H1 (cell line): Measurements from ENCODE around the gene DUSP3. TPM values are rescaled to one million over a fixed set of nuclear protein-coding genes. Genes with fewer than 3 reads are reported as not detected.

Source experiments
- CTCF ChIA-PET: fragments of 300-600 bp; sonication (Branson Sonifier 250); formaldehyde crosslinking; loops from one replicate; lab custom pipeline; 2021; ENCODE audit not compliant: partially characterized antibody; lab: Charles Lee
- POLR2A ChIA-PET: fragments of 300-600 bp; sonication (Branson Sonifier 250); formaldehyde crosslinking; loops from one replicate; lab custom pipeline; 2021; ENCODE audit warnings: inconsistent platforms; ENCODE audit not compliant: partially characterized antibody; lab: Charles Lee
- DNase-seq, 2 experiments: peaks; one replicate each; pipeline versions ENCODE4 v3.0.0 to v3.0.0-alpha.2; 2010 to 2022; ENCODE audit warnings: low spot score in 2 of 2, low read depth in 1 of 2, mixed read lengths in 1 of 2
- FAIRE-seq: peaks from 2 replicates; lab custom pipeline; 2011; peaks lifted over from hg19 to GRCh38; lab: Jason Lieb, UNC
- H2AFZ ChIP-seq: 2 replicates; pipeline ENCODE4 v1.8.1; 2012; ENCODE audit warnings: low read length, inconsistent platforms
- H2AK5ac ChIP-seq: 2 replicates; pipeline ENCODE4 v1.6.1; 2013; ENCODE audit warnings: low read depth, low read length
- H2BK120ac ChIP-seq: replicated peaks from 2 replicates; pipeline ENCODE3; 2013; ENCODE audit warnings: low read depth, low read length, inconsistent platforms
- H2BK12ac ChIP-seq: 2 replicates; pipeline ENCODE4 v1.6.1; 2013; ENCODE audit warnings: low read depth, low read length
- H2BK15ac ChIP-seq: 2 replicates; pipeline ENCODE4 v1.6.1; 2013; ENCODE audit warnings: low read length
- H2BK20ac ChIP-seq: 2 replicates; pipeline ENCODE4 v1.6.1; 2013; ENCODE audit warnings: low read length
- H2BK5ac ChIP-seq: 2 replicates; pipeline ENCODE4 v1.6.1; 2013; ENCODE audit warnings: low read depth, low read length
- H3K14ac ChIP-seq: 2 replicates; pipeline ENCODE4 v1.6.1; 2013; ENCODE audit warnings: inconsistent platforms; ENCODE audit not compliant: insufficient read length
- H3K18ac ChIP-seq: 2 replicates; pipeline ENCODE4 v1.6.1; 2013; ENCODE audit warnings: low read length; ENCODE audit errors: extremely low read depth
- H3K23ac ChIP-seq: 2 replicates; pipeline ENCODE4 v1.6.1; 2013; ENCODE audit warnings: inconsistent platforms; ENCODE audit not compliant: insufficient read length
- H3K23me2 ChIP-seq: 2 replicates; pipeline ENCODE4 v1.6.1; 2013; ENCODE audit warnings: low read depth, low read length
- H3K27ac ChIP-seq: 2 replicates; pipeline ENCODE4 v1.6.1; 2011; ENCODE audit warnings: low read depth, low read length, inconsistent platforms
- H3K27me3 ChIP-seq, 4 experiments: replicated peaks in 1 of 4; 1 replicate in 1 of 4; 2 replicates in 3 of 4; pipeline versions ENCODE4 v1.6.1 to v1.8.1; 2011 to 2013; ENCODE audit warnings: low read length in 3 of 4, mild to moderate bottlenecking in 3 of 4, inconsistent platforms in 2 of 4, mixed read lengths in 2 of 4, moderate library complexity in 1 of 4; ENCODE audit not compliant: control insufficient read depth in 3 of 4, insufficient read depth in 3 of 4; ENCODE audit errors: extremely low read depth in 1 of 4
- H3K36me3 ChIP-seq, 4 experiments: 2 replicates each; pipeline versions ENCODE4 v1.6.1 to v1.8.1; 2011 to 2013; ENCODE audit warnings: mild to moderate bottlenecking in 4 of 4, low read length in 3 of 4, moderate library complexity in 2 of 4, control low read depth in 1 of 4, inconsistent platforms in 1 of 4; ENCODE audit not compliant: insufficient read depth in 4 of 4, control insufficient read depth in 2 of 4
- H3K4ac ChIP-seq: replicated peaks from 2 replicates; pipeline ENCODE3; 2013; ENCODE audit warnings: low read length, low read depth, mixed read lengths, inconsistent platforms; ENCODE audit not compliant: insufficient read length
- H3K4me1 ChIP-seq, 4 experiments: replicated peaks in 1 of 4; 1 replicate in 1 of 4; 2 replicates in 3 of 4; pipeline versions ENCODE4 v1.6.1 to v1.8.1; 2011 to 2013; ENCODE audit warnings: low read length in 3 of 4, inconsistent platforms in 2 of 4, mixed read lengths in 1 of 4; ENCODE audit not compliant: insufficient read depth in 4 of 4, control insufficient read depth in 3 of 4
- H3K4me2 ChIP-seq, 2 experiments: 2 replicates each; pipeline versions ENCODE4 v1.6.1 to v1.8.1; 2011 to 2013; ENCODE audit warnings: low read depth in 2 of 2, low read length in 2 of 2, control low read depth in 1 of 2, inconsistent platforms in 1 of 2, mild to moderate bottlenecking in 1 of 2; ENCODE audit not compliant: insufficient read depth in 1 of 2
- H3K4me3 ChIP-seq, 4 experiments: fragments of 200-600, 300-600 bp in 1 of 4; sonication (generic), shearing (Covaris generic), sonication (Bioruptor Twin) in 1 of 4; 2 replicates each; pipeline versions ENCODE4 v1.5.1 to v1.8.1; 2011 to 2016; ENCODE audit warnings: low read length in 4 of 4, low read depth in 3 of 4, control low read depth in 2 of 4, inconsistent platforms in 2 of 4, mild to moderate bottlenecking in 2 of 4, mixed read lengths in 1 of 4, moderate library complexity in 1 of 4; ENCODE audit not compliant: insufficient read depth in 2 of 4; ENCODE audit errors: extremely low read depth in 1 of 4
- H3K56ac ChIP-seq: replicated peaks from 2 replicates; pipeline ENCODE3; 2013; ENCODE audit warnings: low read depth, mild to moderate bottlenecking, mixed read lengths, low read length, inconsistent platforms; ENCODE audit not compliant: insufficient read length
- H3K79me1 ChIP-seq: 2 replicates; pipeline ENCODE4 v1.6.1; 2013; ENCODE audit warnings: low read depth, low read length, control low read depth
- H3K79me2 ChIP-seq, 2 experiments: 2 replicates each; pipeline versions ENCODE4 v1.6.1 to v1.8.1; 2012 to 2013; ENCODE audit warnings: low read length in 2 of 2, mild to moderate bottlenecking in 2 of 2, inconsistent platforms in 1 of 2; ENCODE audit not compliant: insufficient read depth in 2 of 2, control insufficient read depth in 1 of 2
- H3K9ac ChIP-seq, 4 experiments: replicated peaks in 1 of 4; 1 replicate in 1 of 4; 2 replicates in 3 of 4; pipeline versions ENCODE4 v1.6.1 to v1.8.1; 2011 to 2013; ENCODE audit warnings: low read depth in 3 of 4, low read length in 3 of 4, control low read depth in 2 of 4, mild to moderate bottlenecking in 2 of 4, moderate library complexity in 2 of 4, inconsistent platforms in 1 of 4; ENCODE audit errors: extremely low read depth in 1 of 4
- H3K9me3 ChIP-seq, 2 experiments: 2 replicates each; pipeline versions ENCODE4 v1.6.1 to v1.8.1; 2012 to 2013; ENCODE audit warnings: mild to moderate bottlenecking in 2 of 2, moderate library complexity in 2 of 2, control low read depth in 1 of 2, inconsistent platforms in 1 of 2, low read depth in 1 of 2, low read length in 1 of 2, mixed read lengths in 1 of 2; ENCODE audit not compliant: insufficient read depth in 2 of 2
- H4K20me1 ChIP-seq, 2 experiments: replicated peaks in 1 of 2; 2 replicates each; pipeline versions ENCODE3 to v1.8.1; 2011 to 2013; ENCODE audit warnings: inconsistent platforms in 2 of 2, low read length in 2 of 2, mild to moderate bottlenecking in 1 of 2; ENCODE audit not compliant: insufficient read depth in 2 of 2, control insufficient read depth in 1 of 2
- H4K5ac ChIP-seq: 2 replicates; pipeline ENCODE4 v1.6.1; 2013; ENCODE audit warnings: low read length, low read depth, mixed read lengths, inconsistent platforms; ENCODE audit not compliant: insufficient read length
- H4K8ac ChIP-seq: 2 replicates; pipeline ENCODE4 v1.8.0; 2013; ENCODE audit warnings: mild to moderate bottlenecking, moderate library complexity, low read length, inconsistent platforms; ENCODE audit not compliant: insufficient read depth; ENCODE audit errors: extremely low read depth
- H4K91ac ChIP-seq: replicated peaks from 2 replicates; pipeline ENCODE3; 2013; ENCODE audit warnings: low read length, mixed read lengths, inconsistent platforms; ENCODE audit not compliant: insufficient read length
- WGBS, 2 experiments: shearing (Covaris generic) in 1 of 2; methylation state at CpG; one replicate each; pipeline versions ENCODE4 v1.1.6 to v1.1.7; 2013 to 2015; ENCODE audit warnings: low lambda C conversion rate in 2 of 2, mixed read lengths in 2 of 2, inconsistent platforms in 1 of 2, low coverage in 1 of 2, missing lambda C conversion rate in 1 of 2; ENCODE audit not compliant: insufficient replicate concordance in 2 of 2, insufficient coverage in 1 of 2, insufficient read length in 1 of 2; ENCODE audit errors: extremely low coverage in 1 of 2, missing lambda C conversion rate in 1 of 2; 5-methylcytosine and 5-hydroxymethylcytosine counted together
- polyA plus RNA-seq, 7 experiments: library from polyadenylated mRNA; depleted of rRNA in 3 of 7; stranded (reverse) in 5 of 7; unstranded in 2 of 7; fragments of >200 nt in 5 of 7; fragments of 200-250 nt in 2 of 7; gene quantifications; 1 replicate in 5 of 7; 2 replicates in 1 of 7; 4 replicates in 1 of 7; pipeline versions ENCODE4 v1.2.1 to v1.2.3, GENCODE V29; 2011 to 2013; ENCODE audit warnings: missing spikeins in 2 of 7, mixed read lengths in 2 of 7
- total RNA-seq: library from RNA; stranded (reverse); fragmentation: NEBNext Ultra II Directional; extraction: Animal tissue kit (Norgen Biotek cat#: 25700); gene quantifications from 2 replicates; pipeline ENCODE4 v1.2.1, GENCODE V29; 2021

The DUSP3 gene
- total and polyA plus RNA-seq, 2 of the 8 experiments (the other 6 are each of a cell fraction or from before 2014, with no cell fraction given), result 15.1 to 21.2 TPM

GRCh38 chr17:43814026-43814425 lies 35.2 kb upstream of the DUSP3 start:
- Histone ChIP-seq H3K27ac (no peak overlapping the region), H3K4ac (no peak overlapping the region), H3K4me2 (no peak overlapping the region), H3K9ac (no peak overlapping the region), H3K23ac (no peak overlapping the region), H2BK5ac (peak overlapping the region; percentile 6; the same call in 1 of the 2 replicates), H3K18ac (no peak overlapping the region), H3K79me1 (no peaks in the 10 kb centered on the region), H3K23me2 (no peaks in the 10 kb centered on the region), H3K79me2 (no peaks in the 10 kb centered on the region), H2AK5ac (no peak overlapping the region), H4K20me1 (peaks cover 0 to 1% of the 10 kb centered on the region in 2 experiments), H2BK15ac (no peak overlapping the region), H3K4me3 (no peak overlapping the region), H2BK20ac (no peak overlapping the region), H3K56ac (no peak overlapping the region), H3K14ac (no peak overlapping the region), H4K5ac (no peak overlapping the region), H2BK12ac (no peak overlapping the region), H4K91ac (no peak overlapping the region), H3K27me3 (no peaks in the 10 kb centered on the region), H2AFZ (no peak overlapping the region), H3K36me3 (no peaks in the 10 kb centered on the region), H2BK120ac (no peak overlapping the region), H4K8ac (peak overlapping the region; percentile 80), H3K4me1 (peaks cover 0 to 4% (median 1%) of the 10 kb centered on the region in 4 experiments; a peak in 1 of 7 replicates), H3K9me3 (no peaks in the 10 kb centered on the region)
- POLR2A ChIA-PET, result interaction anchor here (1.0 to 1.3 kb wide), 2 partner anchors 9 to 10 kb away, joined by 3 to 5 read pairs; no protein-coding TSS in a partner anchor
- WGBS, 2 experiments, result 77% methylated on average over 12 of the region's 12 CpGs; no CpG with 5 or more reads in 1 of the 2 experiments
- CTCF ChIA-PET, result interaction anchor here (0.8 to 3.1 kb wide), 6 partner anchors 16 to 47 kb away, joined by 3 to 20 read pairs (median 4); partner anchors contain the start of gene CD300LG
- DNase-seq, result peak in 1 of 2 experiments; percentile 58
- FAIRE-seq, result no peak
